Tibial nerve (tissue), 4 donors: Measurements from ENCODE around the gene PWWP2B. TPM values are rescaled to one million over a fixed set of nuclear protein-coding genes. Genes with fewer than 3 reads are reported as not detected.

Experiments
- DNase-seq, 2 donors: peaks; one replicate each; pipeline ENCODE4 v3.0.0-alpha.2; 2019; ENCODE audit warnings: low spot score in 2 of 2
- H3K27ac ChIP-seq, 4 donors: fragments of 200-600 bp; sonication (generic) in 3 of 4; one replicate each; pipeline ENCODE4 v1.5.1; 2017 to 2019; ENCODE audit warnings: mild to moderate bottlenecking in 1 of 4
- H3K27me3 ChIP-seq, 2 donors: fragments of 200-600 bp; sonication (generic) in 1 of 2; one replicate each; pipeline versions ENCODE4 v1.5.1 to v1.6.0; 2017 to 2019
- H3K36me3 ChIP-seq, 3 donors: fragments of 200-600 bp; sonication (generic); one replicate each; pipeline ENCODE4 v1.5.1; 2018 to 2019
- H3K4me1 ChIP-seq, 4 donors: fragments of 200-600 bp; sonication (generic) in 3 of 4; one replicate each; pipeline ENCODE4 v1.5.1; 2017 to 2019
- H3K4me3 ChIP-seq, 4 donors: fragments of 200-600 bp; sonication (generic) in 3 of 4; one replicate each; pipeline ENCODE4 v1.5.1; 2017 to 2019; ENCODE audit warnings: mild to moderate bottlenecking in 1 of 4, moderate library complexity in 1 of 4
- H3K9me3 ChIP-seq, 4 donors: fragments of 200-600 bp; sonication (generic) in 3 of 4; one replicate each; pipeline ENCODE4 v1.5.1; 2017 to 2019
- CTCF ChIP-seq, 5 experiments: fragments of 200-600 bp in 3 of 5; fragments of 450-650 bp in 2 of 5; sonication (generic) in 3 of 5; IDR thresholded peaks; one replicate each; pipeline ENCODE4 v1.5.1; 2016 to 2019; ENCODE audit warnings: antibody characterized with exemption in 5 of 5, mild to moderate bottlenecking in 3 of 5, moderate library complexity in 2 of 5
- EP300 ChIP-seq, 2 donors: sonication (generic); formaldehyde crosslinking; IDR thresholded peaks; one replicate each; pipeline ENCODE4 v1.6.1; 2017; ENCODE audit warnings: antibody characterized with exemption in 2 of 2, mild to moderate bottlenecking in 1 of 2
- POLR2A ChIP-seq, 2 donors: fragments of 450-650 bp; IDR thresholded peaks; one replicate each; pipeline ENCODE4 v1.6.1; 2017; ENCODE audit warnings: antibody characterized with exemption in 2 of 2, mild to moderate bottlenecking in 2 of 2, moderate library complexity in 2 of 2
- WGBS, 2 donors: methylation state at CpG; one replicate each; pipeline ENCODE4 v1.1.5; 2018; 5-methylcytosine and 5-hydroxymethylcytosine counted together
- total RNA-seq, 4 donors: library from RNA; depleted of rRNA; stranded (reverse); fragments of >200 nt; gene quantifications; one replicate each; pipeline ENCODE4 v1.1.0, GENCODE V29; 2016

Gene PWWP2B
- total RNA-seq, 4 donors from 2014 or later = 12.6 to 23.7 (median 15.1) TPM

GRCh38 chr10:132421847-132422751, 25.1 kb downstream of the PWWP2B start:
- Histone ChIP-seq H3K27ac (peak overlapping the region; percentile 83 to 97 (median 90)), H3K27me3 (no peaks in the 10 kb centered on the region), H3K4me3 (peak overlapping the region in 1 of 4 donors; percentile 17), H3K9me3 (no peaks in the 10 kb centered on the region), H3K36me3 (peaks cover 0 to 5% (median 0%) of the 10 kb centered on the region in 3 donors), H3K4me1 (peaks cover 8 to 64% (median 52%) of the 10 kb centered on the region in 4 donors)
- WGBS, 2 donors = 62 to 65% methylated on average over 25 to 27 of the region's 30 CpGs
- TF ChIP-seq EP300 (IDR thresholded peaks at IDR 0.05) = no peak
- TF ChIP-seq POLR2A (IDR thresholded peaks at IDR 0.05) = no peak
- TF ChIP-seq CTCF (IDR thresholded peaks at IDR 0.05) = no peak
- DNase-seq = no peak

- Histone ChIP-seq H3K9me3 (no peaks in the 10 kb centered on the region), H3K27ac (peak overlapping the region in 3 of 4 donors; percentile 85 to 97 (median 94))
- WGBS, 2 donors = 85 to 88% methylated on average over 26 of the region's 26 CpGs
These were observed 26.2 kb downstream of the PWWP2B start for GRCh38 chr10:132422903-132423825.

GRCh38 chr10:132423966-132424861, 27.2 kb downstream of the PWWP2B start:
- no peak overlapping the region for H3K27ac ChIP-seq
- H3K4me1 ChIP-seq = peaks cover 8 to 45% (median 37%) of the 10 kb centered on the region in 4 donors
- no peak overlapping the region for H3K4me3 ChIP-seq
- no peak for TF ChIP-seq POLR2A (IDR thresholded peaks at IDR 0.05)
- TF ChIP-seq EP300 (IDR thresholded peaks at IDR 0.05) = no peak
- no peak for TF ChIP-seq CTCF (IDR thresholded peaks at IDR 0.05)
- 91% methylated on average over 16 to 18 of the region's 21 CpGs for WGBS, 2 donors
- no peaks in the 10 kb centered on the region for H3K27me3 ChIP-seq
- no peaks in the 10 kb centered on the region for H3K9me3 ChIP-seq
- no peaks in the 10 kb centered on the region for H3K36me3 ChIP-seq
- no peak for DNase-seq

More at GRCh38 chr10:132422903-132423825, 26.2 kb downstream of the PWWP2B start:
- H3K27me3 ChIP-seq = no peaks in the 10 kb centered on the region
- TF ChIP-seq POLR2A (IDR thresholded peaks at IDR 0.05) = no peak
- no peak for TF ChIP-seq EP300 (IDR thresholded peaks at IDR 0.05)
- no peak for TF ChIP-seq CTCF (IDR thresholded peaks at IDR 0.05)
- H3K36me3 ChIP-seq = no peaks in the 10 kb centered on the region
- DNase-seq = no peak
- H3K4me3 ChIP-seq = no peak overlapping the region
- peaks cover 8 to 53% (median 47%) of the 10 kb centered on the region in 4 donors for H3K4me1 ChIP-seq

GRCh38 chr10:132425029-132425756, 28.2 kb downstream of the PWWP2B start:
- Histone ChIP-seq H3K9me3 (no peaks in the 10 kb centered on the region), H3K27ac (no peak overlapping the region), H3K27me3 (no peaks in the 10 kb centered on the region), H3K4me3 (no peak overlapping the region), H3K4me1 (peaks cover 8 to 45% (median 34%) of the 10 kb centered on the region in 4 donors), H3K36me3 (no peaks in the 10 kb centered on the region)
- TF ChIP-seq POLR2A (IDR thresholded peaks at IDR 0.05) = no peak
- no peak for TF ChIP-seq EP300 (IDR thresholded peaks at IDR 0.05)
- TF ChIP-seq CTCF (IDR thresholded peaks at IDR 0.05) = no peak
- WGBS, 2 donors = 93 to 94% methylated on average over 44 to 61 of the region's 61 CpGs
- no peak for DNase-seq
